OCI-LY7 (cell line): ENCODE data around the gene ACACA. TPM values are rescaled to one million over a fixed set of nuclear protein-coding genes. Genes with fewer than 3 reads are reported as not detected.

Experiments used
- BruUV-seq: library from RNA; stranded (reverse); fragments of 400-500 nt; replicated peaks from 2 replicates; lab custom pipeline; 2021; lab: Mats Ljungman, UMichigan
- CTCF ChIA-PET: fragments of 300-600 bp; sonication (Branson Sonifier 250); formaldehyde crosslinking; loops from one replicate; lab custom pipeline; 2022; ENCODE audit warnings: antibody characterized with exemption; ENCODE audit not compliant: unreplicated experiment; lab: Charles Lee
- POLR2A ChIA-PET: fragments of 300-600 bp; sonication (Branson Sonifier 250); formaldehyde crosslinking; loops from one replicate; lab custom pipeline; 2022; ENCODE audit warnings: antibody characterized with exemption; lab: Charles Lee
- DNase-seq: peaks from one replicate; pipeline ENCODE4 v3.0.0-alpha.2; 2015; ENCODE audit warnings: low spot score
- H2AFZ ChIP-seq: fragments of 200-600 bp; sonication (generic), shearing (Covaris generic); 2 replicates; pipeline ENCODE4 v1.6.1; 2014; ENCODE audit warnings: mild to moderate bottlenecking, antibody characterized with exemption, low read length, moderate library complexity
- H3K27ac ChIP-seq: fragments of 200-600 bp; sonication (generic); 2 replicates; pipeline ENCODE4 v1.5.1; 2014; ENCODE audit warnings: mixed run types, low read depth, mild to moderate bottlenecking, moderate library complexity, low read length, inconsistent platforms; ENCODE audit not compliant: poor library complexity, severe bottlenecking
- H3K36me3 ChIP-seq: fragments of 200-600 bp; sonication (generic); 2 replicates; pipeline ENCODE4 v1.6.1; 2014; ENCODE audit warnings: mild to moderate bottlenecking, antibody characterized with exemption, low read length, moderate library complexity, mixed read lengths; ENCODE audit not compliant: insufficient read depth
- H3K4me1 ChIP-seq: fragments of 200-600 bp; sonication (generic); 2 replicates; pipeline ENCODE4 v1.5.1; 2014; ENCODE audit warnings: mild to moderate bottlenecking, low read length; ENCODE audit not compliant: insufficient read depth, poor library complexity, severe bottlenecking
- H3K4me2 ChIP-seq: fragments of 200-600 bp; sonication (generic); 2 replicates; pipeline ENCODE4 v1.6.1; 2014; ENCODE audit warnings: mild to moderate bottlenecking, low read length
- H3K4me3 ChIP-seq: fragments of 200-600 bp; sonication (generic); 2 replicates; pipeline ENCODE4 v1.5.1; 2014; ENCODE audit warnings: mild to moderate bottlenecking, low read depth, low read length; ENCODE audit not compliant: poor library complexity, severe bottlenecking
- H3K79me2 ChIP-seq: fragments of 200-600 bp; sonication (generic); 2 replicates; pipeline ENCODE4 v1.6.1; 2016; ENCODE audit warnings: low read depth, mild to moderate bottlenecking, low read length, moderate library complexity, mixed read lengths; ENCODE audit not compliant: insufficient read depth
- H3K9me2 ChIP-seq: fragments of 200-600 bp; sonication (generic); 2 replicates; pipeline ENCODE4 v1.6.1; 2016; ENCODE audit warnings: mild to moderate bottlenecking, low read length, mixed read lengths; ENCODE audit not compliant: insufficient read depth
- H3K9me3 ChIP-seq: fragments of 200-600 bp; sonication (generic); 2 replicates; pipeline ENCODE4 v1.6.1; 2014; ENCODE audit warnings: mild to moderate bottlenecking, mixed run types, low read length, mixed read lengths
- H4K20me1 ChIP-seq: fragments of 200-600 bp; sonication (generic); 2 replicates; pipeline ENCODE4 v1.6.1; 2014; ENCODE audit warnings: mild to moderate bottlenecking, antibody characterized with exemption, low read length, moderate library complexity, mixed read lengths; ENCODE audit not compliant: insufficient read depth
- EZH2phosphoT487 ChIP-seq: fragments of 200-600 bp; sonication (generic); IDR thresholded peaks from 2 replicates; pipeline ENCODE4 v1.6.1; 2018; ENCODE audit warnings: low read depth, borderline replicate concordance, mild to moderate bottlenecking, mixed run types, antibody characterized with exemption, low read length, moderate library complexity, mixed read lengths
- intact Hi-C: fragments of 100-400 bp; cut with micrococcal nuclease; formaldehyde crosslinking; loops from one replicate; pipeline ENCODE4 v1.10.0; 2022; ENCODE audit not compliant: unreplicated experiment
- total RNA-seq, 2 experiments: library from RNA; depleted of rRNA in 1 of 2; stranded (reverse); fragments of >200 nt in 1 of 2; shearing (Covaris generic) in 1 of 2; gene quantifications; 2 replicates each; pipeline ENCODE4 v1.2.3, GENCODE V29; 2014 to 2022
- TF ChIP-seq, protein P1 (sequence below): fragments of 200-600 bp; sonication (generic); conservative IDR thresholded peaks from 2 replicates; pipeline ENCODE4 v1.5.1; 2014; ENCODE audit warnings: mild to moderate bottlenecking, antibody characterized with exemption, low read length, moderate library complexity, mixed read lengths

The ACACA gene
- total RNA-seq, 2 experiments from 2014 or later: 32.1 to 98.3 TPM

DNA sequence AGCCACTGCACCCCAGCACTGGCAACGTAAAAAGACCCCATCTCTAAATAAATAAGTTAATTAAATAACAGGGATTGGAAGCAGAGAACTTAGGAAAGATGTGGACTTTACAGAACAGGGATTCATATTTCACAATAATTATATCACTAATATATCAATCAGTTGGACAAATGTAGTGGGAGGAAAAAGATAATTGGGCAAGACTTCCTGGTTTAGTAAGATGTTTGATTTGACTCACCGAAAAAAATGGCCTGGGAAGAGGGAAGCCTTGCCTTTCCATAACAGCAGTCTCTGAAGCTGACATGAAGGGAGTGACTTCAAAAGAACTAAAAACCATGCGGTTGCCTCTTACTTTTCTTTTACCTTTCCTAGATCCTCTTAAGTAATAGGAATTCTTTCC is 46.0 kb downstream of the ACACA start:
- peaks cover 28% of the 10 kb centered on the region for H3K4me1 ChIP-seq
- CTCF ChIA-PET: no interaction called here
- 0 out of 2 replicates have a peak, but pooled peaks cover 9% of the 10 kb centered on the region for H3K36me3 ChIP-seq
- DNase-seq: no peak
- no peak overlapping the region for H3K27ac ChIP-seq
- TF ChIP-seq, protein P1, sequence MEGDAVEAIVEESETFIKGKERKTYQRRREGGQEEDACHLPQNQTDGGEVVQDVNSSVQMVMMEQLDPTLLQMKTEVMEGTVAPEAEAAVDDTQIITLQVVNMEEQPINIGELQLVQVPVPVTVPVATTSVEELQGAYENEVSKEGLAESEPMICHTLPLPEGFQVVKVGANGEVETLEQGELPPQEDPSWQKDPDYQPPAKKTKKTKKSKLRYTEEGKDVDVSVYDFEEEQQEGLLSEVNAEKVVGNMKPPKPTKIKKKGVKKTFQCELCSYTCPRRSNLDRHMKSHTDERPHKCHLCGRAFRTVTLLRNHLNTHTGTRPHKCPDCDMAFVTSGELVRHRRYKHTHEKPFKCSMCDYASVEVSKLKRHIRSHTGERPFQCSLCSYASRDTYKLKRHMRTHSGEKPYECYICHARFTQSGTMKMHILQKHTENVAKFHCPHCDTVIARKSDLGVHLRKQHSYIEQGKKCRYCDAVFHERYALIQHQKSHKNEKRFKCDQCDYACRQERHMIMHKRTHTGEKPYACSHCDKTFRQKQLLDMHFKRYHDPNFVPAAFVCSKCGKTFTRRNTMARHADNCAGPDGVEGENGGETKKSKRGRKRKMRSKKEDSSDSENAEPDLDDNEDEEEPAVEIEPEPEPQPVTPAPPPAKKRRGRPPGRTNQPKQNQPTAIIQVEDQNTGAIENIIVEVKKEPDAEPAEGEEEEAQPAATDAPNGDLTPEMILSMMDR: no peak
- TF ChIP-seq EZH2phosphoT487: no peak
- no peak overlapping the region for H3K4me3 ChIP-seq
- POLR2A ChIA-PET: interaction anchor here (1.5 kb wide), 1 partner anchor 11 kb away, joined by 4 read pairs; no protein-coding TSS in a partner anchor
- H4K20me1 ChIP-seq: 0 out of 2 replicates have a peak, but pooled peaks cover 6% of the 10 kb centered on the region
- H3K4me2 ChIP-seq: no peak overlapping the region
- H3K79me2 ChIP-seq: peaks cover 30% of the 10 kb centered on the region
- H2AFZ ChIP-seq: no peak overlapping the region
- intact Hi-C loops: no loop called here
- H3K9me2 ChIP-seq: no peaks in the 10 kb centered on the region
- BruUV-seq: no TSS peak
- no peaks in the 10 kb centered on the region for H3K9me3 ChIP-seq

- Histone ChIP-seq H3K4me1 (peaks cover 28% of the 10 kb centered on the region), H3K9me3 (no peaks in the 10 kb centered on the region), H3K79me2 (peaks cover 39% of the 10 kb centered on the region), H3K4me3 (peak overlapping the region; percentile 78), H3K4me2 (peak overlapping the region; percentile 64), H3K36me3 (0 out of 2 replicates have a peak, but pooled peaks cover 9% of the 10 kb centered on the region), H2AFZ (peak overlapping the region; percentile 92), H4K20me1 (0 out of 2 replicates have a peak, but pooled peaks cover 6% of the 10 kb centered on the region), H3K27ac (peak overlapping the region; percentile 42), H3K9me2 (no peaks in the 10 kb centered on the region)
- DNase-seq: no peak
- TF ChIP-seq EZH2phosphoT487: no peak
- TF ChIP-seq, protein P1: no peak
- ChIA-PET POLR2A (interaction anchor here (0.6 kb wide), 2 partner anchors 10 to 82 kb away, joined by 3 to 5 read pairs; no protein-coding TSS in a partner anchor), CTCF (no interaction called here)
- intact Hi-C loops: loop anchor here (2.0 to 5.0 kb wide), 5 partner anchors 47 to 807 kb away; partner anchors contain the start of genes AATF, ACACA, DUSP14 and SYNRG
- BruUV-seq: TSS peak; percentile 91
Measured at GRCh38 chr17:37359682-37360188, 46.9 kb downstream of the ACACA start.
